CD8-positive, alpha-beta memory T cell (primary cell): ENCODE data around the gene HTR4. TPM values are rescaled to one million over a fixed set of nuclear protein-coding genes. Genes with fewer than 3 reads are reported as not detected.

ENCODE experiments used
- CTCF ChIA-PET: fragments of 350-600 bp; sonication (Branson Sonifier 250); formaldehyde crosslinking; loops from one replicate; lab custom pipeline; 2021; ENCODE audit warnings: antibody characterized with exemption; lab: Charles Lee
- POLR2A ChIA-PET: fragments of 350-600 bp; sonication (Branson Sonifier 250); formaldehyde crosslinking; loops from one replicate; lab custom pipeline; 2021; ENCODE audit warnings: antibody characterized with exemption; lab: Charles Lee
- DNase-seq, 5 donors: peaks; one replicate each; pipeline versions ENCODE4 v3.0.0 to v3.0.0-alpha.2; 2020 to 2022; ENCODE audit warnings: mixed read lengths in 1 of 5
- H3K27ac ChIP-seq: one replicate; pipeline ENCODE4 v1.7.0; 2013; ENCODE audit warnings: low read depth, mild to moderate bottlenecking, low read length, moderate library complexity
- H3K27me3 ChIP-seq: 2 replicates; pipeline ENCODE4 v1.7.0; 2013; ENCODE audit warnings: low read length, mild to moderate bottlenecking; ENCODE audit not compliant: insufficient read depth, poor library complexity, severe bottlenecking
- H3K36me3 ChIP-seq: 2 replicates; pipeline ENCODE4 v1.7.0; 2013; ENCODE audit warnings: mild to moderate bottlenecking, low read length, moderate library complexity; ENCODE audit not compliant: insufficient read depth
- H3K4me1 ChIP-seq: 2 replicates; pipeline ENCODE4 v1.7.0; 2013; ENCODE audit warnings: mild to moderate bottlenecking, low read length, moderate library complexity; ENCODE audit not compliant: insufficient read depth
- H3K4me3 ChIP-seq: 2 replicates; pipeline ENCODE4 v1.7.0; 2013; ENCODE audit warnings: mild to moderate bottlenecking, low read length
- H3K9me3 ChIP-seq: 2 replicates; pipeline ENCODE4 v1.7.0; 2013; ENCODE audit warnings: mild to moderate bottlenecking, low read length
- H3K27ac Mint-ChIP-seq, 8 donors: one replicate each; pipeline ENCODE4 v1.8.0; 2020 to 2021; ENCODE audit warnings: mixed read lengths in 8 of 8, mild to moderate bottlenecking in 6 of 8, inconsistent platforms in 3 of 8, moderate library complexity in 3 of 8
- H3K27me3 Mint-ChIP-seq, 2 donors: one replicate each; pipeline ENCODE4 v1.8.0; 2020 to 2021; ENCODE audit warnings: mixed read lengths in 2 of 2, mild to moderate bottlenecking in 1 of 2, moderate library complexity in 1 of 2
- H3K36me3 Mint-ChIP-seq, 3 donors: one replicate each; pipeline ENCODE4 v1.8.0; 2020 to 2021; ENCODE audit warnings: mixed read lengths in 3 of 3, inconsistent platforms in 1 of 3, mild to moderate bottlenecking in 1 of 3
- H3K4me1 Mint-ChIP-seq, 3 donors: one replicate each; pipeline ENCODE4 v1.8.0; 2020 to 2021; ENCODE audit warnings: mixed read lengths in 3 of 3, inconsistent platforms in 1 of 3, mild to moderate bottlenecking in 1 of 3
- H3K4me3 Mint-ChIP-seq, 7 donors: one replicate each; pipeline ENCODE4 v1.8.0; 2020 to 2021; ENCODE audit warnings: mixed read lengths in 7 of 7, mild to moderate bottlenecking in 6 of 7, moderate library complexity in 4 of 7, inconsistent platforms in 2 of 7
- H3K9me3 Mint-ChIP-seq, 5 donors: one replicate each; pipeline ENCODE4 v1.8.0; 2020 to 2022; ENCODE audit warnings: mixed read lengths in 5 of 5, mild to moderate bottlenecking in 3 of 5, moderate library complexity in 2 of 5, inconsistent platforms in 1 of 5
- polyA plus RNA-seq: library from polyadenylated mRNA; unstranded; fragments of 300-500 nt; fragmentation: Illumina TruSeq; gene quantifications from one replicate; pipeline ENCODE4 v1.2.3, GENCODE V29; 2021
- total RNA-seq, 2 experiments: library from RNA; stranded (reverse); gene quantifications; one replicate each; pipeline ENCODE4 v1.2.3, GENCODE V29; 2021

HTR4 gene
- total and polyA plus RNA-seq, 3 experiments from 2014 or later = not detected

GRCh38 chr5:148559461-148559860 lies 94.9 kb downstream of the HTR4 start:
- no peaks in the 10 kb centered on the region for H3K27me3 ChIP-seq
- H3K9me3 Mint-ChIP-seq = no peaks in the 10 kb centered on the region
- no peaks in the 10 kb centered on the region for H3K4me1 Mint-ChIP-seq
- H3K9me3 ChIP-seq = no peaks in the 10 kb centered on the region
- no peaks in the 10 kb centered on the region for H3K36me3 Mint-ChIP-seq
- H3K4me3 Mint-ChIP-seq = no peak overlapping the region
- H3K27ac Mint-ChIP-seq = no peak overlapping the region
- no peak overlapping the region for H3K4me3 ChIP-seq
- no peaks in the 10 kb centered on the region for H3K4me1 ChIP-seq
- POLR2A ChIA-PET = no interaction called here
- CTCF ChIA-PET = no interaction called here
- no peak overlapping the region for H3K27ac ChIP-seq
- DNase-seq = no peak
- no peaks in the 10 kb centered on the region for H3K36me3 ChIP-seq
- H3K27me3 Mint-ChIP-seq = peaks cover 10 to 22% of the 10 kb centered on the region in 2 donors

- Histone ChIP-seq H3K27ac (no peak overlapping the region), H3K9me3 (no peaks in the 10 kb centered on the region), H3K4me3 (no peak overlapping the region), H3K27me3 (no peaks in the 10 kb centered on the region), H3K36me3 (no peaks in the 10 kb centered on the region), H3K4me1 (no peaks in the 10 kb centered on the region)
- ChIA-PET CTCF (no interaction called here), POLR2A (no interaction called here)
- DNase-seq = no peak
- Mint-ChIP-seq H3K9me3 (no peaks in the 10 kb centered on the region), H3K36me3 (no peaks in the 10 kb centered on the region), H3K27me3 (peaks cover 11 to 16% of the 10 kb centered on the region in 2 donors), H3K4me3 (no peak overlapping the region), H3K4me1 (no peaks in the 10 kb centered on the region), H3K27ac (no peak overlapping the region)
These were observed 95.4 kb downstream of the HTR4 start for GRCh38 chr5:148558892-148559291.

DNA sequence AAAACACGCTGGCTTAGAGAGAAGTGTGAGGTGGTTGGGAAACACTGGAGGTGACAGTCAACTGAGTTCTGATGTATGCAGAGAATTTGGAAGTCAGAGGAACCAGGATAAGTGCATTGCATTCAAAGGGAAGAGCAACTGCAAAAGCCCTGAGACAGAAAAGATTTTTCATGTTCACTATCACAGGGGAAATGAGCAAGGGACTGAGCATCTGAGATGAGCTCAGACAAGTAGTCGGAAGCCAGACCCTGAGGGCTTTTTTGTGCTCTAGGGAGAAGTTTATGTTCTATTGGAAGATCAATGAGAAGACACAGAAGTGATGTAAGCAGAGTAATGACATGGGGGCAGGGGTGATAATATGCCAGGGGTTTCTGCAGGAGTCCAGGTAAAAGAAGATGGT lies 97.5 kb downstream of the HTR4 start:
- H3K27ac ChIP-seq = no peak overlapping the region
- Mint-ChIP-seq H3K36me3 (no peaks in the 10 kb centered on the region), H3K9me3 (no peaks in the 10 kb centered on the region), H3K27me3 (peaks cover 5 to 9% of the 10 kb centered on the region in 2 donors), H3K4me3 (no peak overlapping the region), H3K27ac (no peak overlapping the region), H3K4me1 (no peaks in the 10 kb centered on the region)
- POLR2A ChIA-PET = no interaction called here
- no peak overlapping the region for H3K4me3 ChIP-seq
- CTCF ChIA-PET = no interaction called here
- H3K36me3 ChIP-seq = no peaks in the 10 kb centered on the region
- H3K4me1 ChIP-seq = no peaks in the 10 kb centered on the region
- no peaks in the 10 kb centered on the region for H3K27me3 ChIP-seq
- no peak for DNase-seq
- H3K9me3 ChIP-seq = no peaks in the 10 kb centered on the region

GRCh38 chr5:148554621-148555020 lies 99.7 kb downstream of the HTR4 start:
- Mint-ChIP-seq H3K4me1 (no peaks in the 10 kb centered on the region), H3K9me3 (no peaks in the 10 kb centered on the region), H3K27me3 (peaks cover 0 to 7% of the 10 kb centered on the region in 2 donors), H3K27ac (no peak overlapping the region), H3K4me3 (no peak overlapping the region), H3K36me3 (no peaks in the 10 kb centered on the region)
- ChIA-PET CTCF (no interaction called here), POLR2A (no interaction called here)
- Histone ChIP-seq H3K4me3 (no peak overlapping the region), H3K36me3 (no peaks in the 10 kb centered on the region), H3K27ac (no peak overlapping the region), H3K27me3 (no peaks in the 10 kb centered on the region), H3K4me1 (no peaks in the 10 kb centered on the region), H3K9me3 (no peaks in the 10 kb centered on the region)
- DNase-seq = no peak

DNA sequence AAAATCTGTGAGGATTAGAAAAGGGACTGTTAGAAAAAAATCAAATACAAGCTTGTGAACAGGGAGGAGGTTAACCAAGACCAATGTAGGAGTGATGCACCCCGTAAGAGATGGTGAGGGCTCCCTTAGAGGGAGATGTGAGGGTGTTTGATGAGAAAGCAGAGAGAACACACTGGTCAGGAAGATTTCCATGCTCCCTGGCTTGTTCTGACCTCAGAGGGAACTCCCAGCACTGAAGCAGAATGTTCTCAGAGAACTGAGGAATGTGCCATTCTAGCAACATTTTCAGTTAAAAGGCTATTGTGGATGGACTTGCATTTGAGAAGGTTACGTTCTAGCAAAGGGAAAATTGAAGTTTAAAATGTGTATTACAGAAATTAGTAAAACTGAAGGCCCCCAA lies 110.6 kb downstream of the HTR4 start:
- Mint-ChIP-seq H3K27me3 (peaks cover 4 to 5% of the 10 kb centered on the region in 2 donors), H3K9me3 (peaks cover 0 to 6% (median 4%) of the 10 kb centered on the region in 5 donors), H3K4me3 (no peak overlapping the region), H3K27ac (no peak overlapping the region), H3K4me1 (no peaks in the 10 kb centered on the region), H3K36me3 (no peaks in the 10 kb centered on the region)
- no peak for DNase-seq
- Histone ChIP-seq H3K4me3 (no peak overlapping the region), H3K27me3 (no peaks in the 10 kb centered on the region), H3K36me3 (no peaks in the 10 kb centered on the region), H3K9me3 (no peaks in the 10 kb centered on the region), H3K27ac (no peak overlapping the region), H3K4me1 (no peaks in the 10 kb centered on the region)
- CTCF ChIA-PET = no interaction called here
- POLR2A ChIA-PET = no interaction called here

DNA sequence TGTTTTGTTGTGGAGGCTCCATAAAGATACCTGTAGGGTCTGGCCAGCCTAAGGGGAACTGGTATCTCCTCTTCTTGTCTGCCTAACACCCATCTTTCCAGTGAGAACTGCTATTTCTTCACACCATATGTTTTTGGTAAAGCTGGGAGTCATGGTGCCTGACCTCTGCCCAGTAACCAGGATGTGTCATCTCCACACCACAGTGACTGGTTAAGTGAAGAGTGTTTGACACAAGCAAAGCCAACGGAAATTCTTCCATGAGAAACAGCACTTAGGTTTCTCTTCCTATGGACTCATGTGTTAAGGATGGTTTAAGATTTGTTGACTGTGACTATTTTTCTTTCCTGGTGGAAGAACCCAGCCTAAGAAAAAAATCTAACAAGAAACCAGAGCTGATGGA lies 111.5 kb downstream of the HTR4 start:
- POLR2A ChIA-PET = no interaction called here
- H3K27me3 ChIP-seq = no peaks in the 10 kb centered on the region
- no peaks in the 10 kb centered on the region for H3K9me3 ChIP-seq
- no peak overlapping the region for H3K4me3 ChIP-seq
- no peak overlapping the region for H3K4me3 Mint-ChIP-seq
- H3K27ac ChIP-seq = no peak overlapping the region
- H3K27me3 Mint-ChIP-seq = peaks cover 4 to 6% of the 10 kb centered on the region in 2 donors
- H3K36me3 Mint-ChIP-seq = no peaks in the 10 kb centered on the region
- no peak for DNase-seq
- no peaks in the 10 kb centered on the region for H3K4me1 Mint-ChIP-seq
- H3K4me1 ChIP-seq = no peaks in the 10 kb centered on the region
- CTCF ChIA-PET = no interaction called here
- peaks cover 0 to 6% (median 4%) of the 10 kb centered on the region in 5 donors for H3K9me3 Mint-ChIP-seq
- no peaks in the 10 kb centered on the region for H3K36me3 ChIP-seq
- H3K27ac Mint-ChIP-seq = no peak overlapping the region

GRCh38 chr5:148541054-148541835 lies 113.1 kb downstream of the HTR4 start:
- H3K27ac Mint-ChIP-seq = no peak overlapping the region
- H3K36me3 ChIP-seq = no peaks in the 10 kb centered on the region
- no peaks in the 10 kb centered on the region for H3K4me1 Mint-ChIP-seq
- no peaks in the 10 kb centered on the region for H3K27me3 ChIP-seq
- H3K9me3 ChIP-seq = no peaks in the 10 kb centered on the region
- H3K4me1 ChIP-seq = no peaks in the 10 kb centered on the region
- peaks cover 0 to 6% (median 4%) of the 10 kb centered on the region in 5 donors for H3K9me3 Mint-ChIP-seq
- ChIA-PET CTCF (no interaction called here), POLR2A (no interaction called here)
- H3K4me3 Mint-ChIP-seq = no peak overlapping the region
- no peak overlapping the region for H3K4me3 ChIP-seq
- peaks cover 0 to 10% of the 10 kb centered on the region in 2 donors for H3K27me3 Mint-ChIP-seq
- no peaks in the 10 kb centered on the region for H3K36me3 Mint-ChIP-seq
- no peak for DNase-seq
- no peak overlapping the region for H3K27ac ChIP-seq

GRCh38 chr5:148540647-148541046 lies 113.7 kb downstream of the HTR4 start:
- ChIA-PET CTCF (no interaction called here), POLR2A (no interaction called here)
- Histone ChIP-seq H3K36me3 (no peaks in the 10 kb centered on the region), H3K4me3 (no peak overlapping the region), H3K27me3 (no peaks in the 10 kb centered on the region), H3K9me3 (no peaks in the 10 kb centered on the region), H3K27ac (no peak overlapping the region), H3K4me1 (no peaks in the 10 kb centered on the region)
- Mint-ChIP-seq H3K27ac (no peak overlapping the region), H3K4me1 (no peaks in the 10 kb centered on the region), H3K27me3 (peaks cover 5 to 7% of the 10 kb centered on the region in 2 donors), H3K36me3 (no peaks in the 10 kb centered on the region), H3K9me3 (peaks cover 0 to 6% (median 4%) of the 10 kb centered on the region in 5 donors), H3K4me3 (no peak overlapping the region)
- DNase-seq = no peak
